NOMO-1 treated with DMSO at 0.1 percent for 48 hours (cell line): ENCODE data around the gene S1PR2.
"Not testable (repeated sequence)": the region's sequence is repeated elsewhere in the genome, so short reads cannot be mapped to it uniquely, and the experiment has no call there.

Experiments used
- DNase-seq: peaks from one replicate; lab custom pipeline; 2025; ENCODE audit not compliant: unreplicated experiment; lab: John Stamatoyannopoulos, UW

S1PR2 gene

GRCh38 chr19:10224337-10224736, 6.8 kb downstream of the S1PR2 start:
- DNase-seq = no peak

- no peak for DNase-seq
Observed at GRCh38 chr19:10223488-10224213, 7.5 kb downstream of the S1PR2 start.

GRCh38 chr19:10222201-10222890, 8.8 kb downstream of the S1PR2 start:
- DNase-seq = peak; percentile 27

DNA sequence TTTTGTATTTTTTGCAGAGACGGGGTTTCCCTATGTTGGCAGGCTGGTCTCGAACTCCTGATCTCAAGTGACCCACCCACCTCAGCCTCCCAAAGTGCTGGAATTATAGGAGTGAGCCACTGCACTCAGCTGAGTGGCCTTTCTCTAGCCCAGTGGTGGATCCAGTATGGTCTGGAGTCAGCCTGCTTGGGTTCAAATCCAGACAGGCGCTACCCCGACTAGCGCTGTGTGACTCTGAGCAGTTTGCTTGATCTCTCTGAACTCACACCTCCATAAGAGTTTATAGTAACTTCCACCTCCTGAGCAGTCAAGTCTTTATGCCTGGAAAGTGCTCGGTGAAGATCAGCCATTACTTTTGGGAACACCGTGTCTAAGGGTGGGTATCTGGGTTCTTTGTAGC, 10.4 kb downstream of the S1PR2 start:
- no peak for DNase-seq

DNA sequence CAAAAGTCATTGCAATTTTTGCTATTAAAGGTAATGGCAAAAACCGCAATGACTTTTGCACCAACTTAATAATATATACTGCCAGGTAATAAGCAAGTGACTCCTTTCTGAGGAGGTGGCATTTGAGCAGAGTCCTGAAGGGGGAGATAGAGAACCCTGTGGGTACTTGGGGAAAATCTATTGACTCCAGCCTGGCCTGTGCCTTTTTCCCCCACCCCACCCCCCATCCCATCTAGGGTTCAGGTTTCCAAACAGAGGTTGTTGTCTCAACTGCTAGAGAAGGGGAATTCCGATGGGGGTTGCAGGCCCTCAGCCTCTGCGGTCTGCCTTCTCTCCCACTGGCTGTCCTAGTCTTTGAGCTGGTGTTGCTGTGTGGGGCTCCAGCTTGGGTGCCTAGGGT, 11.5 kb downstream of the S1PR2 start:
- peak; percentile 10 for DNase-seq

DNA sequence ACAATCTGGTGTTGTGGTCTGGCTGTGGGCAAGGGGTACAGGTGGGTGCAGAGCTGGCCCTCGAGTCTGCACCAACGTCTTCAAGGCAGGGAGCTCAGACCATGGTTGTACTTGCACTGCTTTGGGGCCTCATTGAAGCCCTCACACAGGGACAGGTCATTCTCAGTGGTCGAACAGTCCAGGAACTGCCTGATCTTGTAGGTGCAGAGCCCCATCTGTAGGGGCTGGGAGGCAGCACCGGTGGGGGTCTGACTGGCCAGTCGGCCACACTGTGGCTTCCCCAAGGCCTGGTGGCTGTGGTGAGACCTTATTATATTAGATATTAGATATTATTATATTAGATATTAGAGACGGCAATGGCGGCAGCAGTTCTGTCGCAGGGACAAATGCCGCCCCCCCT, 14.0 kb downstream of the S1PR2 start:
- DNase-seq = no peak

GRCh38 chr19:10214784-10215183, 16.3 kb downstream of the S1PR2 start:
- no peak for DNase-seq

GRCh38 chr19:10211691-10212090, 19.4 kb downstream of the S1PR2 start:
- no peak for DNase-seq

GRCh38 chr19:10211061-10211460, 20.1 kb downstream of the S1PR2 start:
- DNase-seq = peak; percentile 31

DNA sequence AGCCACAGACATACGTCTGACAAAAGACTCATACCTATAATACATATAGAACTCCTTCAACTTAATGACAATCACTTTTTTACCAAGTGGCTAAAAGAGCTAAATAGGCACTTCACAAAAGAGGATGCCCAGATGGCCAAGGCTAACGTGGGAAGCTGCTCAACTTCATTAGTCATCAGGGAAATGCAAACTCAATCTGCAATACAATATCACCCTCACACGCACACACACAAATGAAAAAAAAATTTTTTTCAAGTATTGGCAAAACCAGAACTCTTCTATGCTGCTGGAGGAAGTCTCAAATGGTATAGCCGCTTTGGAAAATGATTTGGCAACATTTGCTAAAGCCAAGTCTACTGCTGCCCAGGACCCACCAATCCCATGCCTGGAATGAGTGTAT, 21.8 kb downstream of the S1PR2 start:
- peak; percentile 27 for DNase-seq

- no peak for DNase-seq
Observed at GRCh38 chr19:10207026-10207425, 24.1 kb downstream of the S1PR2 start.

DNA sequence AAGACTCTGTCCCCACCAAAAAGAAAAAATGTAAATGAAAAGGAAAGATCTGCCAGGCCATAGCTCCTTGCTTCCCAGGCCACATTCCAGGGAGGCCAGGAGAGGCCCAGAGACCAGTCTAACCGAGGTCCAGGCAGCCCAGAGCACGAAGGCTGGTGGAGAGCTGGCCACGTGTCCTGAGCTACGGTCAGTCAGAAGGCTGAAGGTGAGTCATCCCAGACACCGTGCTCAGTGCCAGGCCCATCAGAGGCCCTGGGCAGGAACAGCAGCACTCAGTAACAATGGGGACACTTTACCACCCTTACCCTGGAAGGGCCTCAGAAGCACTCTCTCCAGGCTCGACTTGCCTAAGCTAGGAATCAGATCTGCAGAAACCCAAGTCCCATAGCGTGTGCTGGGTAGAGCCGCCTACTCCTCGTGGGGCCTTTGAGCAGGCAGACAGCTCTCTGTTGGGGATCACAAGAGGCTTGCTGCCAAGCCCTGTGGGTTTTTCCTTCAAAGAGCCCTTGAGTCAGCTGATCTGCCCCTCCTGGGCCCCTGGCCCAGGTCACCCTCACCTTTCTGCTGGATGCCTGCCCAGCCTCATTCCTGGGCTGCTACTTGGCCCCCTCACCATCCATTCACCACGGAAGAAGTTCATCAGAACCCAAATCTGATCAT, 24.8 kb downstream of the S1PR2 start:
- DNase-seq = no peak

- no peak for DNase-seq
Observed at GRCh38 chr19:10205636-10206035, 25.5 kb downstream of the S1PR2 start.

DNA sequence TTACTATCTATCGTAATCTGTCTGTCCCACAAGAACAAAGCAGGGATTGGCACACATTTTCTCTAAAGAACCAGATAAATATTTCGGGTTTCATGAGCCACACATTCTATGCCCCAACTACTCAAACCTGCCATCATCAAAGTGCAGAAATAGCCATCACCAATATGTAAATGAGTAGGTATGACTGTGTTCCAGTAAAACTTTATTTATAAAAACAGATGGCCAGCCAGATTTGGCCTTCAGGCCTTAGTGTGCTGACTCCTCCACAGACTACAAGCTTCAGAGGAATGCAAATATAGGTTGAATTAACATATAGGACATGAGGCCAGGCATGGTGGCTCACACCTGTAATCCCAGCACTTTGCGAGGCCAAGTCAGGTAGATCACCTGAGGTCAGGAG, 27.4 kb downstream of the S1PR2 start:
- DNase-seq = no peak

GRCh38 chr19:10201176-10201575, 30.0 kb downstream of the S1PR2 start:
- DNase-seq = no peak

GRCh38 chr19:10200101-10200500, 31.0 kb downstream of the S1PR2 start:
- DNase-seq = not testable (repeated sequence)

- peak; percentile 82 for DNase-seq
Observed at GRCh38 chr19:10198889-10199644, 32.1 kb downstream of the S1PR2 start.

DNA sequence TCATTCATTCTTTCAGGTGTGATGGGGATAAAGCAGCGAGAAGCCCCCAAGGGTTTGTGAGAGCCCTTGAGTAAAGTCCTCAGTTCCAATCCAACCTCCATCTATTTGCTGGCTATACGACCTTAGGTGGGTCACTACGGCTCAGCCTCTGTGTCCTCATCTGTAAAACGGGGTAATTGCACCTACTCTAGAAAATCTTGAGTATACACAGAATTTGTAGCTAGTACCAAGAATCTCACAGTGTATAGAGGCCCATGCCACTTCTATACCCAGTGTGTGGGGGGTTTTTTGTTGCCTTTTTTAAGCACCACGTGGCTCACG, 36.0 kb downstream of the S1PR2 start:
- no peak for DNase-seq

DNA sequence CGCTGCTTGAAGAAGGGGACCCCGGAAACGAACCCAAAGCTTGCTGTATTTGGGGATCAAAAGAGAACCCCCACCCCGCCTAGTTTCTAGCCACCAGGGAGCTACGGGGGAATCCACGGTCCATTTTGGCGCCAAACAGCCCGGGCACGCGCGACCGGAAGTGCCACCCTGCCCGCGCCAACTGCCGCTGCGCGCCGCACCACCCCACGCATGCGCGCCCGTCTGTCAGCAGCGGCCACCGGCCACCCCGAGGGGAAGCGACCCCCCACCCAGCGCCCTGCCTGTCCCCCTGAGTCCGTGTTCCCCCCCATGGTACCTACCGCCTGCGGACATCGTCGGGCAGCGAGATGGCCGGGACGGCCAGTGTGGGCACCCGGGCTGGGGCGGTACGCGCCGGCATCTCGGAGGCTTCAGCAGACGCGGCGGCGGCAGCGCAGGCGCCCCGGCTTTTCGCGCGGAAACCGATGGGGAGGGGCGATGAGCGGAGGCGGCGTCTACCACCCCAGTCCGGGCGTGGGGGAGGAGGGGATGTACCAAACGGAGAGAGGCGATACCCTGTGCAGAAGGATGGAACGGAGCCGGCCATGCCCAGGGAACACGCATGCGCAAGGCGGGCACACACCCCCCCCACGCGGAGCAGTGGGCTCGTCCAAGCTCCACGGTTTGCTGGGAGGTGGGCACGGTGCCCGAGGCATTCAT, 36.5 kb downstream of the S1PR2 start, which contains the start of gene DNMT1:
TSS of gene DNMT1 (minus strand) at position 454 of the 699 bp plus-strand sequence. CDS start at position 400, 54 bp downstream.
- peak; percentile 95 for DNase-seq

GRCh38 chr19:10193790-10194499, 37.2 kb downstream of the S1PR2 start:
- DNase-seq = no peak
